Coronary artery (tissue), 2 donors: ENCODE measurements around the gene CDH23.

Experiments used
- DNase-seq: peaks from one replicate; pipeline ENCODE4 v3.0.0-alpha.2; 2017; ENCODE audit warnings: low spot score
- H3K27ac ChIP-seq, 2 donors: fragments of 200-600 bp; sonication (generic); one replicate each; pipeline ENCODE4 v1.5.1; 2016 to 2019
- H3K4me3 ChIP-seq: fragments of 200-600 bp; sonication (generic); 2 replicates; pipeline ENCODE4 v1.5.1; 2016; ENCODE audit warnings: mild to moderate bottlenecking, moderate library complexity
- CTCF ChIP-seq: fragments of 200-600 bp; sonication (generic); IDR thresholded peaks from one replicate; pipeline ENCODE4 v1.5.1; 2019; ENCODE audit warnings: antibody characterized with exemption

The CDH23 gene

GRCh38 chr10:71481746-71482410 lies 85.2 kb downstream of the CDH23 start:
- no peak overlapping the region for H3K27ac ChIP-seq
- H3K4me3 ChIP-seq = no peak overlapping the region
- DNase-seq = no peak
- TF ChIP-seq CTCF = no peak

GRCh38 chr10:71482620-71483019 lies 85.9 kb downstream of the CDH23 start:
- no peak for TF ChIP-seq CTCF
- no peak for DNase-seq
- no peak overlapping the region for H3K27ac ChIP-seq
- no peak overlapping the region for H3K4me3 ChIP-seq

GRCh38 chr10:71483135-71483534 lies 86.4 kb downstream of the CDH23 start:
- no peak for TF ChIP-seq CTCF
- Histone ChIP-seq H3K4me3 (no peak overlapping the region), H3K27ac (no peak overlapping the region)
- DNase-seq = no peak

GRCh38 chr10:71483885-71484751 lies 87.4 kb downstream of the CDH23 start:
- DNase-seq = no peak
- no peak for TF ChIP-seq CTCF
- H3K27ac ChIP-seq = no peak overlapping the region
- H3K4me3 ChIP-seq = no peak overlapping the region

- DNase-seq = no peak
- Histone ChIP-seq H3K27ac (no peak overlapping the region), H3K4me3 (no peak overlapping the region)
These were observed 89.9 kb downstream of the CDH23 start for GRCh38 chr10:71486484-71487114.

GRCh38 chr10:71487726-71488125 lies 91.0 kb downstream of the CDH23 start:
- Histone ChIP-seq H3K4me3 (no peak overlapping the region), H3K27ac (no peak overlapping the region)
- TF ChIP-seq CTCF = no peak
- no peak for DNase-seq

More at GRCh38 chr10:71486484-71487114, 89.9 kb downstream of the CDH23 start:
- no peak for TF ChIP-seq CTCF
